ENCODE results near the gene HIRIP3. TPM values are rescaled to one million over a fixed set of nuclear protein-coding genes. Genes with fewer than 3 reads are reported as not detected.

The HIRIP3 gene
- polyA plus RNA-seq, 1 of the 3 experiments (the other 2 are of a cell fraction): 18.9 TPM

DNA sequence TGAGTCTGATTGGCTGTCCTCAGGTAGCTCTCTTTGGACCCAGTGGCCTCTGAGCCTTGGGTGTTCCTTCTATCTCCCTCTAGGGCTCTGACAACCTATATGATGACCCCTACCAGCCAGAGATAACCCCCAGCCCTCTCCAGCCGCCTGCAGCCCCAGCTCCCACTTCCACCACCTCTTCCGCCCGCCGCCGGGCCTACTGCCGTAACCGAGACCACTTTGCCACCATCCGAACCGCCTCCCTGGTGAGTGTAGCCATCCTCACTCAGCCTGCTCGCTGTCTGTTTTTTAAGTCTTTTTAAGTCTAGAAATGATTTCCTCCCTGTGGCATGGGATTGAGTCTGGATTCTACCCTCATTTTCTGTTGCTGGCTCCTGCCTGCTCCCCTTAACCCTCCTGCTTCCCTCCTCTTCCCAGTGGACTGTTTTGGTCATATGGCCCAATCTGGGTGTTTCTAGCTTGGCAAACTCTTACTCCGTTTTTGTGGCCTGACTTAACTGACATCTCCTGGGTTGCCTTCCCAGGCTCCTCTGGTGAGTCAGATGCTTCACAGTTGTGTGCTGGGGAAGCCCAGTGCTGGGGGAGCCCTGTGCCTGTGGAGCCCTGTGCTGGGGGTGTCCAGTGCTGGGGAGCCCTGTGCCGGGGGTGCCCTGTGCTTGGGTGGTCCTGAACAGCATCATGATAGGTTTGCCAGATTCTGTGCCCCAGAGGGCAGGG, 11.8 kb downstream of the HIRIP3 start:
- Histone ChIP-seq H3F3A (replicated peaks; ENCODE audit: insufficient read depth) (no peaks in the 10 kb centered on the region), H3K4me2 (no peak overlapping the region), H3K4me3 (ENCODE audit: low read depth in 2 of 2, low read length in 1 of 2) (no peak overlapping the region), H3K9ac (no peak overlapping the region), H3K79me2 (ENCODE audit: insufficient read depth) (no peaks in the 10 kb centered on the region), H3K9me3 (no peaks in the 10 kb centered on the region), H4K20me1 (ENCODE audit: insufficient read depth) (no peaks in the 10 kb centered on the region), H3K4me1 (ENCODE audit: control insufficient read depth in 1 of 2, insufficient read depth in 2 of 2, low read depth in 1 of 2, low read length in 1 of 2) (no peaks in the 10 kb centered on the region), H2AFZ (ENCODE audit: low read depth) (no peak overlapping the region), H3K27ac (ENCODE audit: low read depth in 2 of 2, low read length in 1 of 2) (no peak overlapping the region), H3K9me2 (no peaks in the 10 kb centered on the region), H3K27me3 (ENCODE audit: insufficient read depth) (no peaks in the 10 kb centered on the region), H3K36me3 (replicated peaks in 1 of 2; ENCODE audit: control insufficient read depth in 1 of 2, insufficient read depth in 2 of 2, low read length in 1 of 2) (peaks cover 40 to 99% of the 10 kb centered on the region in 2 experiments)
- TF ChIP-seq, protein P1, sequence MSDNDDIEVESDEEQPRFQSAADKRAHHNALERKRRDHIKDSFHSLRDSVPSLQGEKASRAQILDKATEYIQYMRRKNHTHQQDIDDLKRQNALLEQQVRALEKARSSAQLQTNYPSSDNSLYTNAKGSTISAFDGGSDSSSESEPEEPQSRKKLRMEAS (IDR thresholded peaks at IDR 0.05; ENCODE audit: low read depth): no peak
- TF ChIP-seq CHD2 (IDR thresholded peaks at IDR 0.05; ENCODE audit: low read length, partially characterized antibody) (no peak), RAD21 (IDR thresholded peaks at IDR 0.05; ENCODE audit: low read length) (no peak), GABPA (IDR thresholded peaks at IDR 0.05; ENCODE audit: low read depth) (no peak), ELF1 (IDR thresholded peaks at IDR 0.05) (no peak), FOSL2 (IDR thresholded peaks at IDR 0.05; ENCODE audit: borderline replicate concordance, low read depth) (no peak), POLR2AphosphoS5 (IDR thresholded peaks at IDR 0.05; ENCODE audit: low read depth, low read length) (no peak), TAF1 (IDR thresholded peaks at IDR 0.05; ENCODE audit: borderline replicate concordance, low read depth, low read length) (no peak)
- TF ChIP-seq, protein P2, sequence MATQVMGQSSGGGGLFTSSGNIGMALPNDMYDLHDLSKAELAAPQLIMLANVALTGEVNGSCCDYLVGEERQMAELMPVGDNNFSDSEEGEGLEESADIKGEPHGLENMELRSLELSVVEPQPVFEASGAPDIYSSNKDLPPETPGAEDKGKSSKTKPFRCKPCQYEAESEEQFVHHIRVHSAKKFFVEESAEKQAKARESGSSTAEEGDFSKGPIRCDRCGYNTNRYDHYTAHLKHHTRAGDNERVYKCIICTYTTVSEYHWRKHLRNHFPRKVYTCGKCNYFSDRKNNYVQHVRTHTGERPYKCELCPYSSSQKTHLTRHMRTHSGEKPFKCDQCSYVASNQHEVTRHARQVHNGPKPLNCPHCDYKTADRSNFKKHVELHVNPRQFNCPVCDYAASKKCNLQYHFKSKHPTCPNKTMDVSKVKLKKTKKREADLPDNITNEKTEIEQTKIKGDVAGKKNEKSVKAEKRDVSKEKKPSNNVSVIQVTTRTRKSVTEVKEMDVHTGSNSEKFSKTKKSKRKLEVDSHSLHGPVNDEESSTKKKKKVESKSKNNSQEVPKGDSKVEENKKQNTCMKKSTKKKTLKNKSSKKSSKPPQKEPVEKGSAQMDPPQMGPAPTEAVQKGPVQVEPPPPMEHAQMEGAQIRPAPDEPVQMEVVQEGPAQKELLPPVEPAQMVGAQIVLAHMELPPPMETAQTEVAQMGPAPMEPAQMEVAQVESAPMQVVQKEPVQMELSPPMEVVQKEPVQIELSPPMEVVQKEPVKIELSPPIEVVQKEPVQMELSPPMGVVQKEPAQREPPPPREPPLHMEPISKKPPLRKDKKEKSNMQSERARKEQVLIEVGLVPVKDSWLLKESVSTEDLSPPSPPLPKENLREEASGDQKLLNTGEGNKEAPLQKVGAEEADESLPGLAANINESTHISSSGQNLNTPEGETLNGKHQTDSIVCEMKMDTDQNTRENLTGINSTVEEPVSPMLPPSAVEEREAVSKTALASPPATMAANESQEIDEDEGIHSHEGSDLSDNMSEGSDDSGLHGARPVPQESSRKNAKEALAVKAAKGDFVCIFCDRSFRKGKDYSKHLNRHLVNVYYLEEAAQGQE (IDR thresholded peaks at IDR 0.05; ENCODE audit: low read depth, low read length): no peak
- CTCF ChIA-PET: no interaction called here
- POLR2A ChIA-PET: interaction anchor here (1.0 kb wide), 1 partner anchor 10 kb away, joined by 3 read pairs; no protein-coding TSS in a partner anchor
- WGBS (ENCODE audit: low lambda C conversion rate): 92% methylated on average over 12 of the region's 12 CpGs
- no peak for DNase-seq

DNA sequence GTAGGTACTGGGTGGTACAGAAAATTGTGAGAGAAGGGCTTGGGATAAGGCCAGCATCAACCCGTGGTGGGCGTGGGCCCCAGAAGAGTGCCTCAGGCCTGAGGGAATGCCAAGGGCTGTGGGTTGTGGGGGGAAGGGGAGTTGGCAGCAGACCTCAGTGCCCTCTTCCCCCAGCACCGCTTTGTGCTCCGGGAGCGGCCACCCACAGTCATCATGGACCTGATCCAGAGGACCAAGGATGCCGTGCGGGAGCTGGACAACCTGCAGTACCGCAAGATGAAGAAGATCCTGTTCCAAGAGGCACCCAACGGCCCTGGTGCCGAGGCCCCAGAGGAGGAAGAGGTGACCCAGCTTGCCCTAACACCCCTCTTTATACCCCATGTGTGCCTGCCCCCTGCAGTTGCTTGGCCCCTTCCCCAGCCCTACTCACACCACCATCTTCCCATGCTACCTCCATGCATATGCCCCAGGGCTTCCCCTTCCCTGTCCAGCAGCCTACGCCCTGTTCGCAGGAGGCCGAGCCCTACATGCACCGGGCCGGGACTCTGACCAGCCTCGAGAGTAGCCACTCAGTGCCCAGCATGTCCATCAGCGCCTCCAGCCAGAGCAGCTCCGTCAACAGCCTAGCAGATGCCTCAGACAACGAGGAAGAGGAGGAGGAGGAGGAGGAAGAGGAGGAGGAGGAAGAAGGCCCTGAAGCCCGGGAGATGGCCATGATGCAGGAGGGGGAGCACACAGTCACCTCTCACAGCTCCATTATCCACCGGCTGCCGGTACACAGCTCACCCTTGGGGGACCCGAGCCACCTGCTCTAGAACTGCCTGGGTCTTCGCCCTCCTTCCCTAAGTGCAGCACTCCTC, 12.6 kb downstream of the HIRIP3 start:
- 93% methylated on average over 14 of the region's 24 CpGs for WGBS (ENCODE audit: low lambda C conversion rate)
- no peaks in the 10 kb centered on the region for H3K9me3 ChIP-seq
- H3K4me3 ChIP-seq (ENCODE audit: low read depth in 2 of 2, low read length in 1 of 2): no peak overlapping the region
- no peaks in the 10 kb centered on the region for H3K4me1 ChIP-seq (ENCODE audit: control insufficient read depth in 1 of 2, insufficient read depth in 2 of 2, low read depth in 1 of 2, low read length in 1 of 2)
- H4K20me1 ChIP-seq (ENCODE audit: insufficient read depth): 0 out of 2 replicates have a peak, but pooled peaks cover 3% of the 10 kb centered on the region
- H3K9ac ChIP-seq: no peak overlapping the region
- H3K4me2 ChIP-seq: no peak overlapping the region
- H3K79me2 ChIP-seq (ENCODE audit: insufficient read depth): peaks cover 5% of the 10 kb centered on the region; the same call in 1 of the 2 replicates
- ChIA-PET CTCF (no interaction called here), POLR2A (interaction anchor here (1.0 kb wide), 1 partner anchor 11 kb away, joined by 3 read pairs; no protein-coding TSS in a partner anchor)
- no peak overlapping the region for H3K27ac ChIP-seq (ENCODE audit: low read depth in 2 of 2, low read length in 1 of 2)
- no peaks in the 10 kb centered on the region for H3K9me2 ChIP-seq
- H2AFZ ChIP-seq (ENCODE audit: low read depth): no peak overlapping the region
- H3F3A ChIP-seq (replicated peaks; ENCODE audit: insufficient read depth): no peaks in the 10 kb centered on the region
- H3K36me3 ChIP-seq (replicated peaks in 1 of 2; ENCODE audit: control insufficient read depth in 1 of 2, insufficient read depth in 2 of 2, low read length in 1 of 2): peaks cover 43 to 99% of the 10 kb centered on the region in 2 experiments
- no peaks in the 10 kb centered on the region for H3K27me3 ChIP-seq (ENCODE audit: insufficient read depth)
- no peak for DNase-seq
- TF ChIP-seq, protein P3, sequence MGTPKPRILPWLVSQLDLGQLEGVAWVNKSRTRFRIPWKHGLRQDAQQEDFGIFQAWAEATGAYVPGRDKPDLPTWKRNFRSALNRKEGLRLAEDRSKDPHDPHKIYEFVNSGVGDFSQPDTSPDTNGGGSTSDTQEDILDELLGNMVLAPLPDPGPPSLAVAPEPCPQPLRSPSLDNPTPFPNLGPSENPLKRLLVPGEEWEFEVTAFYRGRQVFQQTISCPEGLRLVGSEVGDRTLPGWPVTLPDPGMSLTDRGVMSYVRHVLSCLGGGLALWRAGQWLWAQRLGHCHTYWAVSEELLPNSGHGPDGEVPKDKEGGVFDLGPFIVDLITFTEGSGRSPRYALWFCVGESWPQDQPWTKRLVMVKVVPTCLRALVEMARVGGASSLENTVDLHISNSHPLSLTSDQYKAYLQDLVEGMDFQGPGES (IDR thresholded peaks at IDR 0.05; ENCODE audit: low read depth, low read length): no peak
- no peak for TF ChIP-seq RFX5 (IDR thresholded peaks at IDR 0.05; ENCODE audit: low read length)
- TF ChIP-seq GATA2 (CRISPR knock-in tag; IDR thresholded peaks at IDR 0.05): no peak
- no peak for TF ChIP-seq MEF2A (IDR thresholded peaks at IDR 0.05; ENCODE audit: borderline replicate concordance, low read depth)
- TF ChIP-seq, protein P4, sequence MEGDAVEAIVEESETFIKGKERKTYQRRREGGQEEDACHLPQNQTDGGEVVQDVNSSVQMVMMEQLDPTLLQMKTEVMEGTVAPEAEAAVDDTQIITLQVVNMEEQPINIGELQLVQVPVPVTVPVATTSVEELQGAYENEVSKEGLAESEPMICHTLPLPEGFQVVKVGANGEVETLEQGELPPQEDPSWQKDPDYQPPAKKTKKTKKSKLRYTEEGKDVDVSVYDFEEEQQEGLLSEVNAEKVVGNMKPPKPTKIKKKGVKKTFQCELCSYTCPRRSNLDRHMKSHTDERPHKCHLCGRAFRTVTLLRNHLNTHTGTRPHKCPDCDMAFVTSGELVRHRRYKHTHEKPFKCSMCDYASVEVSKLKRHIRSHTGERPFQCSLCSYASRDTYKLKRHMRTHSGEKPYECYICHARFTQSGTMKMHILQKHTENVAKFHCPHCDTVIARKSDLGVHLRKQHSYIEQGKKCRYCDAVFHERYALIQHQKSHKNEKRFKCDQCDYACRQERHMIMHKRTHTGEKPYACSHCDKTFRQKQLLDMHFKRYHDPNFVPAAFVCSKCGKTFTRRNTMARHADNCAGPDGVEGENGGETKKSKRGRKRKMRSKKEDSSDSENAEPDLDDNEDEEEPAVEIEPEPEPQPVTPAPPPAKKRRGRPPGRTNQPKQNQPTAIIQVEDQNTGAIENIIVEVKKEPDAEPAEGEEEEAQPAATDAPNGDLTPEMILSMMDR (IDR thresholded peaks at IDR 0.05): no peak
- TF ChIP-seq RAD21 (IDR thresholded peaks at IDR 0.05; ENCODE audit: low read length): no peak
- no peak for TF ChIP-seq EZH2phosphoT487 (IDR thresholded peaks at IDR 0.05; ENCODE audit: borderline replicate concordance, low read depth)
- TF ChIP-seq RXRA (IDR thresholded peaks at IDR 0.05; ENCODE audit: borderline replicate concordance, low read depth): no peak
- TF ChIP-seq TCF12 (IDR thresholded peaks at IDR 0.05): no peak
- no peak for TF ChIP-seq FOXM1 (IDR thresholded peaks at IDR 0.05; ENCODE audit: low read depth)
